NCI-H748 (cell line): ENCODE data around the gene FAM174C.

Experiments
- DNase-seq: peaks from one replicate; lab custom pipeline; 2025; ENCODE audit not compliant: unreplicated experiment; lab: John Stamatoyannopoulos, UW

FAM174C gene

GRCh38 chr19:1249990-1250436 is 25.3 kb upstream of the FAM174C start:
- DNase-seq = no peak

GRCh38 chr19:1250437-1251260 is 24.7 kb upstream of the FAM174C start:
- DNase-seq = peak; percentile 75

GRCh38 chr19:1251330-1252220 is 23.8 kb upstream of the FAM174C start:
- DNase-seq = peak; percentile 28

- DNase-seq = no peak
These were observed 23.0 kb upstream of the FAM174C start for GRCh38 chr19:1252221-1252820.

GRCh38 chr19:1252821-1253513 is 22.4 kb upstream of the FAM174C start:
- DNase-seq = no peak

- DNase-seq = no peak
These were observed 21.7 kb upstream of the FAM174C start for GRCh38 chr19:1253514-1254080.

GRCh38 chr19:1254081-1254527 is 21.2 kb upstream of the FAM174C start:
- DNase-seq = no peak

GRCh38 chr19:1254530-1255185 is 20.7 kb upstream of the FAM174C start:
- no peak for DNase-seq

GRCh38 chr19:1255186-1256161 is 19.9 kb upstream of the FAM174C start:
- DNase-seq = no peak

GRCh38 chr19:1256646-1257474 is 18.5 kb upstream of the FAM174C start:
- DNase-seq = no peak

- DNase-seq = no peak
These were observed 17.7 kb upstream of the FAM174C start for GRCh38 chr19:1257475-1258162.

GRCh38 chr19:1258163-1258492 is 17.2 kb upstream of the FAM174C start:
- DNase-seq = no peak

GRCh38 chr19:1258707-1259205 is 16.6 kb upstream of the FAM174C start:
- DNase-seq = no peak

GRCh38 chr19:1259206-1259875 is 16.0 kb upstream of the FAM174C start:
- no peak for DNase-seq

GRCh38 chr19:1259876-1260748 is 15.2 kb upstream of the FAM174C start:
- DNase-seq = no peak
